Amygdala (tissue), 56 donors: ENCODE measurements around the gene BRIP1.

ENCODE experiments used
- DNase-seq, 56 donors: peaks; one replicate each; lab custom pipeline; 2025; lab: John Stamatoyannopoulos, UW

The BRIP1 gene

DNA sequence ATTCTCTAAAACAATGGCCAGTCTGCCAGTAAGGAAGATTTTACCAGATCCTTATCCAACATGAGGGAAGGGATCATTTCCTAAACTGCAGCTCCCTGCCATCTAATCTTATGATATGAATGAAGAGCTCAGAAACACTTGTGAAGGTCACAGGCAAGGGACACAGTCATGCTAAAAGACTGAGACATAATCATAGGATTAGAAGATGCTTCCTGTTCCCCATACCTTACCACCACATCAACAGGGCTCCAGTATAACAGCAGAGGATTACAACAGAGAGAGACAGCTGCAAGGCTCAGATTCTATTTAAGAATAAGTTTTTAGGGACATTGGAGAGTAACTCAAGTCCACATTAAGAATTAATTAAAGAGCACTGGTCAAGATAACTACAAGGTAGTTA, 93.3 kb downstream of the BRIP1 start:
- no peak for DNase-seq

DNA sequence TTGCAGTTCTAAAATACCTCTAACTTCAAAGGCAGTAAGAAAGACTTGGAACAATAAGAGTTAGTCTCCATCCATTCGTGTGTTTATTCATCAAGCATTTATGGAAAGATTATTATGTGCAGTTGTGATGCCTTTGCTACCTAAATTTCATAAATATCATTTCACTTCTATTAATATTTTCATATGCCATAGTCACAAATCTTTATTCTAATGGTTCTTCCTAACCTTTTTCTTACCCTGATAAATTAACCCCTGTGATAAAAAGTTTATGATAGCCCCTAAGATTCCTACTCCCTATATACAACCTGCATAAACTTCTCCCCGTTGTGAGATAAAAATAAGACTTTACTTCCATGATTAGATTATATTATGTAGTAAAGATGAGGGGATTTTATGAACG, 94.9 kb downstream of the BRIP1 start:
- DNase-seq, result no peak

DNA sequence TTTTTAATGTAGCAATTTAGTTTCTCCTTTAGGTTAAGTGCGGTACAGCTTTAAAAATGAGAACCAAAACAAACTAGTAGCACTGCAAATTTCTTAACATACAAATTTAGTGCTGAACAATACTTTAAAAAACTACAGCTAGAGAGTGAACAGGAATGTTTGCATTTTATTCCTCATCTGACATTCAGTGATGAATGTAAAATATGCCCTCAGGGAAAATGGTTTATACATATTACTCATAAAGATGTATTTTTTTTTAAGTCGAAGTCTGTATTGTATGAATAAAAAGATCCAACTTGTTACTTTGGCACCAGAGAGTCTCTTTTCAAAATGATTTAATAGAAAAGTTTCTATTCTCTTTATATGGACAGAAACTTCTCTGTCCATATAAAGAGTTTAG, 96.8 kb downstream of the BRIP1 start:
- no peak for DNase-seq

DNA sequence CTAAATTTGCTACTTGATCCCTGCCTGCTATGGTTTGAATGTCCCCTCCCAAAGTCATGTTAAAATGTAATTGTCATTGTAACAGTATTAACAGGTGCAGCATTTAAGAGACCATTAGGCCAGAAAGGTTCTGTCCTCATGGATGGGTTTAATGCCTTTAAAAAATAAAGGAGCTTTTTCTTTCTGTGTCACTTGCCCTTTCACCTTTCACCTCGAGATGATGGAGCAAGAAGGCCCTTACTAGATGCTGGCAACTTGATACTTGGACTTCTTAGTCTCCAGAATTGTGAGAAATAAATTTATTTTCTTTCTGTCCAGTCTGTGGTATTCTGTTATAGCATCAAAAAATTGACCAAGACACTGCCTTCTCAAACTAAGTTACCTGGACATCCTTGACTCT, 98.5 kb downstream of the BRIP1 start:
- no peak for DNase-seq

DNA sequence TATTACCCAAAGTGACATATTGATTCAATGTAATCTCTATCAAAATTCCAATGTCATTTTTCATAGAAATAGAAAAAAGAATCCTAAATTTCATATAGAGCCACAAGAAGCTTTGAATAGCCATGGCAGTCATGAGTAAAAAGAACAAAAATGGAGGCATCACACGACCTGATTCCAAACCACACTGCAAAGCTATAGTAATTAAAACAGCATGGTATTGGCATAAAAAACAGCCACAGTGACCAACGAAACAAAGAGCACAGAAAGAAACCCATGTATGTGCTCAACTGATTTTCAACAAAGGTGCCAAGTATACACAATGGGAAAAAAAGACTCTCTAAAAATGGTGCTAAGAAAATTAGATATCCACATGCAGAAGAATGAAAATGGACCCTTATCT, 101.5 kb downstream of the BRIP1 start:
- DNase-seq, result no peak

DNA sequence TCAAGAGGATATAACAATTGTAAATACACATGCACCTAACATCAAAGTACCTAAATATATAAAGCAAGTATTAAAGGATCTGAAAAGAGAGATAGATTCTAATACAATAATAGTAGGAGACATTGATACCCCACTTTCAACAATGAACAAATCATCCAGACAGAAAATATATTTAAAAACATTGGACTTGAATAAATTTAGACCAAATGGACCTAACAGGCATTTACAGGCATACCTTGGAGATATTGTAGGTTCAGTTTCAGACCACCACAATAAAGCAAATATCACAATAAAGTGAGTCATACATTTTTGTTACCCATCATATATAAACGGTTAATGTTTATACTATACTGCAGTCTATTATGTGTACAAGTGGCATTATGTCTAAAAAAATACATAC, 104.0 kb downstream of the BRIP1 start:
- DNase-seq, result no peak

DNA sequence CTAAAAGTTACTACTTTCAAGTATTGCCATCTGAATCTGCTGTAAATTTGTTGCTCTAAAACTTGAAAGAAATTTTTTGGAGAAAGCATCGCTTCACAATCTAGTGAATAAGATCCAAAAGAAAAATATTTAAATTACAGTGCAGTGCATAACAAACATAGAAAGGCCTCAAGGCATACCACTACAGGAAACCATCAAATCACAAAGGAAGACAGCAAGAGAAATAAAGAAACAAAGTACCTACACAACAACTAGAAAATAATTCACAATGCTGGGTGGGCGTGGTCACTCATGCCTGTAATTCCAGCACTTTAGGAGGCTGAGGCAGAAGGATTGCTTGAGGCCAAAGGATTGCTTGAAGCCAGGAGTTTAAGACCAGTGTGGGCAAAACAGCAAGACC, 104.9 kb downstream of the BRIP1 start:
- no peak for DNase-seq

DNA sequence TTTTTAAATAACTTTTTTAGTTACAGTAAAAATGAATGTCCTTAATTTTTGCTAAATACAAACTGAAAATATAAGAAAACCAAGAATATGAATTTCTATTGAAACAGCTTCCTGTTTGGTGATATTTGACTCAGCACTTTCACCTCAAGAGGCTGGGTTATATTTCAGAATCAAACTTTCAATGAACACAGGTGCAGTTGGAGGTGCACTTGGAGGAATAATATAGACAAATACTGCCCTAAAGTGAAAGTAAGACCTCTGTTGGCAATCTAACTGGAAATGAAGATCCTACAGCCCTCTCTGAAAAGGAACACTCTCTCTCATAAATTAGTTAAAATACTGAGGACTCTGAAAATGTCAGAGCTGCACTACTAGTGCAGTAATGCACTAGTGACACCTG, 106.2 kb downstream of the BRIP1 start:
- DNase-seq, result no peak

DNA sequence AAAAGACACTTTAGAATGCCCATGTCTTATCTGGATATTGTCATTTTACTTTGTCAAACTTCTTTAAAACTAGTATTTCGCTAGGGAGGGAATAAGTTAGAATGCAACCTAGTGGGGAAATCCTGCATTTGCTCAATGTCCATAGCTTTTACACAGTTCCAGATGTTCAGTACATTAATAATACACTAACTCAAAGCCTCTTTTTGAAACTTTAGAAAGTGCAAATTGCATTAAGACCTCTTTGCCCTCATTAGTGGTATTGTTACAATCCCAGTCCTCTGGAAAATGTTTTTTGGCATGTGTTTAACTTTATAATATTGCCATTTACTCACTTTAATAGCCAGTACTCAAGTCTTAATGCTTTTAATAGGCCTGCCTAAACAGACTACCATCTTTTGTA, 106.8 kb downstream of the BRIP1 start:
- no peak for DNase-seq

DNA sequence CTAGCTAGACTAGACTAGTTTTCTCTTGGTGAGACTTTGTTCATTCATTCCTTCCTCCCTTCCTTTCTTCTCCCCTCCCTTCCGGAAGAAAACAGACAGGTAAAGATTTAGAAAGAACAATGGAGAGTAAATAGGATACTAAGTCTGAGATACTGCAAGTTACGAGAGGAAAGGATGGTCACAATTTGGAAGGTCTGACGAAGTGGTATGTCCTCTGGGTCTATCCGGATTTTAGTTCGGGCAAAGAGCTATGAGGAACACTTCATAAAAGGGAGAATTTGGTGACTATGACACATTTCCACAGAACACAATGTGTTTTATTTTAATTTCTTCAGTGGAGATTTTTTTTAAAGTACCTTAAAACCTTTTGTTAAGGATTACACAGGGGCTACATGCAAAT, 107.7 kb downstream of the BRIP1 start:
- no peak for DNase-seq

DNA sequence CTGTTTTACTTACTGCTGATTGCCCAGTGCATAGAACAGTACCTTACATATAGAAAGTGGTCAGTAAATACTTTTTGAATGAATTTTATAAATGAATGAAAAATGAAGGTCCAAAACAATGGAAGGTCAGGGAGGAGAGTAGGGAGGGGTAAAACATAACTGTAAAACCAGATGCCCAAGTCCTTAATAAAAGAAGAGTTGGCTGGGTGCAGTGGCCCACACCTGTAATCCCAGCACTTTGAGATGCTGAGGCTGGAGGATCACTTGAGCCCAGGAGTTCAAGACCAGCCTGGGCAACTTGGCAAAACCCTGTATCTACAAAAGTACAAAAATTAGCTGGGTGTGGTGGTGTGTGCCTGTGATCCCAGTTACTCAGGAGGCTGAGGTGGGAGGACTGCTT, 108.2 kb downstream of the BRIP1 start:
- DNase-seq, result no peak

DNA sequence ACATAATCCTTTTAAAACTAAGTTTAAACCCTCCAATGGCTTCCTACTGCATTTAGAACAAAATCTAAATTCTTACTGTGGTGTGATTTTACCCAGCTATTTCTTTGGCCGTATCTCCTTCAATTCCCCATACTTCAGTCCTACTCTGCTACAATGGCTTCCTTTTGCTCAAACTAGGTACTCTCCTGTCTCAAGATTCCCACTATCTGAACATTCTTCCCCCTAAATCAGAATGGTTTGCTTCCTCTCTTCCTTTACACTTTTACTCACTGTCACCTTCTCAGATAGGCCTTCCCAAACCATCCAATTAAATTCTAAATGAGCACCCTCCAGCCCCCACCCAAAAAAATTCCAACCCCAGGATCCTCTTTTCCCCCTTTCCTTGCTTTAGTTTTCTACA, 109.2 kb downstream of the BRIP1 start:
- no peak for DNase-seq

DNA sequence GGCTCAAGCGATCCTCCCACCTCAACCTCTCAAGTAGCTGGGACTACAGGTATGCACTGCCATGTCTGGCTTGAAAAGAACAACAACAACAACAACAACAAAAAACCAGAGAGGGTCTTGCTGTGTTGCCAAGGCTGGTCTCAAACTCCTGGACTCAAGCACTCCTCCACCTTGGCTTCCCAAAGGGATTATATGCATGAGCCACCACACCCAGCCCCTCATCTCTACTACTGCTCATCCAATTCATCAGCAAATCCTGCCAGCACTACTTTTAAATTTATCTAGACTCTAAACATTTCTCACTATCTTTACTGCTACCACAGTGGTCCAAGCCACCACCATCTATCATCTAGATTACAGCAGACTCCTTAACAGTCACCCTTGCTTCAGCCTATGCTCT, 109.6 kb downstream of the BRIP1 start:
- DNase-seq, result no peak

DNA sequence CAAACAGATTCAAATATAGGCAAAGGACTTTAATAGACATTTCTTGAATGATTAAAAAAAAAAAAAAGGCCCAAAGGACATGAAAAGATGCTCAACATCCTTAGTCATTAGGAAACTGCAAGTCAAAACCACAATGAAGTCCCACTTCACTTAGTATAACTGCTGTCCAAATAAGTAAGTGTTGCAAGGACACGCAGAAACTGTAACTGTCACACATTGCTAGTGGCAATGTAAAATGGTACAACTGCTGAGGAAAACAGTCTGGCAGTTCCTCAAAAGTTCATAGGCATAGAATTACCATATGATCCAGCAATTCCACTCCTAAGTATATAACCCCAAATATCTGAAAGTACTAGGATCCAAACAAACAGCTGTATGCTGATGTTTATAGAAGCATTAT, 112.7 kb downstream of the BRIP1 start:
- DNase-seq, result no peak

DNA sequence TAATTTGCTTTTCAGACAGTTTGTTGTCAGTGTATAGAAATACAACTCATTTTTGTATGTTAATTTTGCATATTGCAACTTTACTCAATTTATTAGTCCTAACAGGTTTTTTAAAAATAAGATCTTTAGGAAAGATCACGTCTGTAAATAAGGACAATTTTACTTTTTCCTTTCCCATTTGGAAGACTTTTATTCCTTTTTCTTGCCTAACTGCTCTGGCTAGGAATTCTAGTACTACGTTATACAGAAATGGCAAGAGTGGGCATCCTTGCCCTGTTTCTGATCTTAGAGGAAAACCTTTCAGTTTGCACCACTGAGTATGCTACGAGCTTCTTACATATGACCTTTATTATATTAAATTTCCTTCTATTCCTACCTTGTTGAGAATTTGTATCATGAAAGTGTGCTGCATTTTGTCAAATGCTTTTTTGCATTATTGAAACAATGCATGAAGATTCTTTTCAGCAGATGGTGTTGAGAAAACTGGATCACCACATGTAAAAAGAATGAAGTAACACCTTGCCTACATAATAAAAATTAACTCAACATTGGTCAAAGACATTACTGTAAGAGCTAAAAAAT, 113.4 kb downstream of the BRIP1 start:
- no peak for DNase-seq

DNA sequence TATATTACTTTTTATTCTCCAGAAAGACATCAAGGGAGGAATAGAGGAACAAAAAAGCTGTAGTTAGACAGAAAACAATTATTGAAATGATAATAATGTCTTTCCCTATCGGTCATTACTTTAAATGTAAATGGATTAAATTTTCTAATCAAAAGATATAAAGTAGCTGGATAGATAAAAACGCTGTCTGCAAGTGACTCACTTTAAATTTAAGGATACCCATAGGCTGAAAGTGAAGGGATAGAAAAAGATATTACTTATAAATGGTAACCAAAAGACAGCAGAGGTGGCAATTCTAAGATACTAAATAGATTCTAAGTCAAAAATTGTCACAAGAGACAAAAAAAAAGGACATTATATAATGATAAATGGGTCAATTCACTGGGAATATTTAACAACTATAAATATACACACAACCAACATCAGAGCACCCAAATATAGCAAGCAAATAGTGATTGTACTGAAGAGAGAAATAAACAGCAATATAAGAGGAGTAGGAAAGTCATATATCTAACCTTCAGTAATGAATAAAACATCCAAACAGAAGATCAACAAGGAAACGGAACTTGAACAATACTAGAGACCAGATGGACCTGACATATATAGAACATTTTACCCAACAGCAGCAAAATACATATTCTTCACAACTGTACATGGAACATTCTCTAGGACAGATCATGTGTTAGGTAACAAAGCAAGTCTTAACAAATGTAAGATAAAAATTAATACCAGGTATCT, 116.9 kb downstream of the BRIP1 start:
- no peak for DNase-seq

DNA sequence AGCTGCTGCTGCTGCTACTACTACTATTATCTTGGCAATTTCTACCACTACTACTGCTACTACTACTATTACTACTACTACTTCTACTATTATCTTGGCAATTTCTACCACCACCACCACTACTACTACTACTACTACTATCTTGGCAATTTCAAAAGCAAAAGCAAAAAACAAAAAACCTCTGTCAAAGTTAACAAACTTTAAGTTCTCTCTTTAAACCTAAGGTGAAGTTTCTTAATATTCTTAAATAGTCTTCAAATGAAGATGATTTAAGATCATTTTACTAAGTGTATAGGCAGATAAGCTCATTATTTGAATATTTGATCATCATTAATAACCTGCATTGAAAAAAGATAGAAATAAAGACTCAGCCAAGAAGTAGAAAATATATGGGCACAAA, 118.5 kb downstream of the BRIP1 start:
- no peak for DNase-seq

DNA sequence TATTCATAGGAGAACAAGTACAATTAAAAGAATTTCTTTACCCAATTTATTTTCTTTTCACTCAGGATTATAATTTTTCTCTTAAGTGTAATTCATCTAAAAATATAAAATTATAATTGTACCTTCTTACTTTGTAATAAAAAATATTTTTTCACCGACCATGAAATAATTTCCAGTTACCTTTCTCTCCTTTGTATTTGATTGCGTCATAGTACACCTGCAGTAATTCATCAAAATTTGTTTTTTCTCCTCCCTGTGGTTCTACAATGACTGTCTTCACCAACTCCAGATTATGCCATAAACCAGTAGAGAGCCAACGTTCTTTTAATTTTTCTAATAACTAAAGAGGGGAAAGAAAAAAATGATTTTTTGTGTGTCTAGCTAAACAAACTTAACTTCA, 119.1 kb downstream of the BRIP1 start:
- DNase-seq, result no peak

DNA sequence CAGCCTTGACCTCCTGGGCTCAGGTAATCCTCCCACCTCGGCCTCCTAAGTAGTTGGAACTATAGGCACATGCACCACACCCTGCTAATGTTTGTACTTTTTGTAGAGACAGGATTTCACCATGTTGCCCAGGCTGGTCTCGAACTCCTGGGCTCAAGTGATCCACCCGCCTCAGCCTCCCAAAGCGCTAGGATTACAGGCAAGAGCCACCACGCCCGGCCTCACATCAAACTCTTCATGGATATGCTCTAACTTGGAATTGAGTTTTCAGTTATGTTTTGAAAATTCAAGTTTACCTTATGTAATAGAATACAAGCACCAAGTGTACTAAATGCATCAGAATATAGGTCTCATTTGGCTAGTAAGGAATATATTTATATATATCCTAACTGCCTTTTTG, 119.6 kb downstream of the BRIP1 start:
- DNase-seq, result no peak

DNA sequence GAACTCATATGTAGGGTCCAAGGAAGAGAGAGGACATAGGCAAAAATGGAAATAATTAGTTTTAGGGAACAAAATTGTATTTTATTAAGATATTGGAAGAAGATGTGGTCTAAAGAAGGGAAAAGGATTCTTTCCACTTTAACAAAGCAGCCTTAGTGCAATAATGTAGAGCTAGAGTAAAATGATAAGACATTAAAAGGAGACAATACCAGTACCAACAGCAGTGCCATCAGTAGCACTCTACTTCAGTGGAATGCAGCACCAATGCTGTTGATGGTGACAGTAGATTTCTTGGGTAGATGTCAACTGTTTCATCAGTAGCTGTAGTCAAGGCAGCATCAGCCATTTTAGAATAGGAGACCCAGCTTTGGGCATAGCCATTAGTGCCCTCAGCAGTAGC, 124.3 kb downstream of the BRIP1 start:
- DNase-seq, result no peak

DNA sequence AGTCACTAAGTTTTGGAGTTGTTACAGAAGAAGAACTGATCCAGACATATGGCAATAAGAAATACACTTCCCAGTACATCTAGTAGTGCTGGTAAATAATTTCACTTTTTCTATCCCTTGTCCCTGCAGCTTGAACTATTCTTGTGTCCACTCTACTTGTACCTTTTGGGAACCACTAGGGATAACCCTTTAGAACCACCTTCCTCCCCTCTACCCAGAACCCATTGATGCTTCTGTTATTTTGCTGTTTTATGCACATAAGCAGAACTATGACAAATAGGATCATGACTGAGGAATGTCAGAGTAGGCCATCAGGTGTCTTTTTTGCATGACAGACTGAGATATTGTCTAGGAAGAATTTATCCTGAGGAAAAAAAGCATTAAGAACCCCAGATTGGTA, 125.1 kb downstream of the BRIP1 start:
- no peak for DNase-seq

DNA sequence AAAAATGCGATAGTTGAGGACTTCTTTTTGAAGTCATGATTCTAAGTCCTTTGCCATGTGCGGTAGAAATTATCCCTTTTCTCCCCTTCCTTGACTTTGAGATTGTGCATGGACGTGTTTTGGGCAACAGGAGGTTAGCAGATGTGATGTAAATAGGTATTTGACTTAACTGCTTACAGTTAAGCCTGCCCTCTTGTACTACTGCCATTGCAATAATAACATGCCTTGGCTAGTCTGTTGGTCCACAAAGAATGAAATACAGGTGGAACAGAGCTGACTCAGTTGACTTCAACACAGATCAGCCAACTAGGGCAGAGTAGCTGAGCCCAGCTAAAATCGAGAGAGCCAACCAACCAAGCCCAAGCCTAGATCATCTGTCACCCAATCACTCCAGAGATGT, 125.5 kb downstream of the BRIP1 start:
- DNase-seq, result no peak

DNA sequence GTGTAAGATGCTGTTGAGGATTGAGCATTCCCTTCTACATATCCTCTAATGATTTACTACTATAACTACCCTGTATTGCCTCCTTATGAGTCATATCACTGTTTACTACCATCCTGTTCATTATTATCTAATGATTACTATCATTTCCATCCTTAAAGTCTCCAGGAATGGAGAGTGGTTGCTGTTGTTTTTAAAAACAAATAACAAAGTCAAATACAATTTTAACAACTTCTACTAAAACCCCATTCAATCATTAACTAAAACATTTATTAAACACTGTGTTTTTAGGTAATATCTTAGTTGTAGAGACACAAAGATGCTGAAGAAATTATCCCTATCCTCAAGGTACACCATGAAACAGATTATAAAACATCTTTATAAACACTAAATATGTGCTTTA, 126.9 kb downstream of the BRIP1 start:
- DNase-seq, result no peak
